ENCODE data around the gene RGS16. TPM values are rescaled to one million over a fixed set of nuclear protein-coding genes. Genes with fewer than 3 reads are reported as not detected.

RGS16 gene
- total and polyA plus RNA-seq, 2 experiments from 2014 or later: 0.11 to 0.41 TPM

DNA sequence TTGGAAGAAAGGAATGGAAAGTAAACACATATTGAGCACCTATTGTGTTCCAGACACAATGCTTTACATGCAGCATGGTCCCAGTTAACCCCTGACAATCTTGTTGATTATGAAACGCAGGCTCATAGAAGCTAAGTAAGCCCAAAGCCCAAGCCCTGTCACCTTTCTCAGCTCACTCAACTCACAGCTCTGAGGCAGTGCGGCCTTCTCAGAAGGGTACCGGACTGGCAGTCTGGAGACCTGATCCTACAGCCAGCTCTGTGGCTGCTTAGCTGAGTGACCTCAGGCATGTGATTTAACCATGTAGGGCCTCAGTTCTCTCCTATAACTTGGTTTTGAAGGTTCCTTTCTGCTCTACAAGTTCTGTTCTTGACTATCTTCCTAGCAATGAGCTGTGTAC lies 14.7 kb downstream of the RGS16 start:
- Histone ChIP-seq H3F3A (ENCODE audit: insufficient read depth) (peaks cover 14% of the 10 kb centered on the region), H3K9me3 (ENCODE audit: low read depth) (no peaks in the 10 kb centered on the region), H3K36me3 (ENCODE audit: low read depth) (no peaks in the 10 kb centered on the region), H3K9me2 (ENCODE audit: insufficient read depth) (no peaks in the 10 kb centered on the region), H3K4me3 (no peak overlapping the region), H3K79me2 (ENCODE audit: insufficient read depth) (no peaks in the 10 kb centered on the region), H3K4me1 (ENCODE audit: insufficient read depth) (peaks cover 11% of the 10 kb centered on the region), H3K27me3 (replicated peaks; ENCODE audit: insufficient read depth) (no peaks in the 10 kb centered on the region), H4K20me1 (ENCODE audit: insufficient read depth) (no peaks in the 10 kb centered on the region), H2AFZ (peak overlapping the region; percentile 98), H3K9ac (no peak overlapping the region), H3K4me2 (ENCODE audit: unreplicated experiment) (no peak overlapping the region), H3K27ac (no peak overlapping the region)
- no peak for TF ChIP-seq EZH2 (IDR thresholded peaks at IDR 0.05; ENCODE audit: insufficient read depth, poor library complexity, severe bottlenecking)
- no peak for TF ChIP-seq EZH2phosphoT487 (IDR thresholded peaks at IDR 0.05; ENCODE audit: insufficient read depth, low read depth)
- DNase-seq: no peak
- 94 to 97% methylated on average over 3 of the region's 3 CpGs for WGBS, 2 experiments (ENCODE audit: low coverage in 1 of 2, low lambda C conversion rate in 2 of 2, missing lambda C conversion rate in 2 of 2)
- in situ Hi-C loops (cut with MboI): no loop called here

DNA sequence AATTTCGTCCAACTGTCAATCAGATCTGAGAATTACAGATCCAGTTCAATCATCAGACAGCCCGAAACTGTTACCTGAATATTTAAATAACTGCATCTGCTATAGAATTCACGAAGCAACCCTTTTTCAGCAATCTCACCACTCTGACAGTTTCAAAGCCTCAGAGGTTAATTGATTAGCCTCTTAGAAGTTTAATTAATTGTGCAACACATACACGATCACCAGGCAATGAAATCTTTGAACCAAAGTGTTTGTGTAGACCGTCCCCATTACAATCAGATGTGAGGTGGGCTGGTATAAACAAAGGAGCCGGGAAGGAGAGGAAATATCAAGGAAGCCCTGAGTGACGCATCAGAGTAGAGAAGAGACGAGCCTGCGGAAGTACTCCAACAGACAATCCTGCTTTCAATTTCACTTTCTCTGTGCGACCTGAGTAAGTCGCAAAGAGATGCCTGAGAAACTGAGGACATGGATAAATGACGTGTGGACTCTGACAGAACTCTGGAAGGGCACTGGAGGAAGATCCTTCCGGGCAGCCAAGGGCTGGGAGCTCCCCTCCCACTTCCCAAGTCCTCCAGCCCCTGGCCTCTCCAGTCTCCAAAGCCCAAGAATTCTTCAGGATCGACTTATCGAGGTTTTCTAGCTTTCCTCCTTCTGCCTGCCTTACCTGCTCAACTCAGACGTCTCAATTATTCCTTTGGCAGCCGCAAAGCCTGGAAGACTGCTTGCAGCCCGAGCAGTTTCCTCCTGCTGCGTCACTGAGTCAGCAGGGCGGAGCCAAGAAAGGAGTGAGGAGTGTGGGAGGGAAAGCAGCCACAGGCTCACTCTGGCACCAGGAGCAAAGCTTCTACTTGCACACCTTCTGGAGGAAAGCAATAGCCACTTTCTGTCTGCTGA lies 15.4 kb downstream of the RGS16 start, which contains the start of gene RNASEL:
Gene RNASEL (minus strand): TSS at position 757 of the 897 bp plus-strand sequence. CDS start 2,450 bp downstream, outside the sequence.
- Histone ChIP-seq H3K36me3 (ENCODE audit: low read depth) (no peaks in the 10 kb centered on the region), H3K4me2 (ENCODE audit: unreplicated experiment) (peak within 1 kb of the TSS; percentile 87), H3K27me3 (replicated peaks; ENCODE audit: insufficient read depth) (no peaks in the 10 kb centered on the region), H3K4me1 (ENCODE audit: insufficient read depth) (peaks cover 5% of the 10 kb centered on the region; the same call in 1 of the 2 replicates), H2AFZ (peak within 1 kb of the TSS; percentile 98), H3K27ac (peak within 1 kb of the TSS; percentile 86), H3K9me3 (ENCODE audit: low read depth) (no peaks in the 10 kb centered on the region), H3K9ac (peak within 1 kb of the TSS; percentile 87), H3K9me2 (ENCODE audit: insufficient read depth) (no peaks in the 10 kb centered on the region), H3K4me3 (peak within 1 kb of the TSS; percentile 85), H3F3A (ENCODE audit: insufficient read depth) (peaks cover 6% of the 10 kb centered on the region), H3K79me2 (ENCODE audit: insufficient read depth) (no peaks in the 10 kb centered on the region), H4K20me1 (ENCODE audit: insufficient read depth) (no peaks in the 10 kb centered on the region)
- TF ChIP-seq EZH2phosphoT487 (IDR thresholded peaks at IDR 0.05; ENCODE audit: insufficient read depth, low read depth) (no peak), EZH2 (IDR thresholded peaks at IDR 0.05; ENCODE audit: insufficient read depth, poor library complexity, severe bottlenecking) (no peak)
- peak; percentile 89 for DNase-seq
- in situ Hi-C loops (cut with MboI): no loop called here
- WGBS, 2 experiments (ENCODE audit: low coverage in 1 of 2, low lambda C conversion rate in 2 of 2, missing lambda C conversion rate in 2 of 2): 1 to 2% methylated on average over 20 of the region's 20 CpGs

DNA sequence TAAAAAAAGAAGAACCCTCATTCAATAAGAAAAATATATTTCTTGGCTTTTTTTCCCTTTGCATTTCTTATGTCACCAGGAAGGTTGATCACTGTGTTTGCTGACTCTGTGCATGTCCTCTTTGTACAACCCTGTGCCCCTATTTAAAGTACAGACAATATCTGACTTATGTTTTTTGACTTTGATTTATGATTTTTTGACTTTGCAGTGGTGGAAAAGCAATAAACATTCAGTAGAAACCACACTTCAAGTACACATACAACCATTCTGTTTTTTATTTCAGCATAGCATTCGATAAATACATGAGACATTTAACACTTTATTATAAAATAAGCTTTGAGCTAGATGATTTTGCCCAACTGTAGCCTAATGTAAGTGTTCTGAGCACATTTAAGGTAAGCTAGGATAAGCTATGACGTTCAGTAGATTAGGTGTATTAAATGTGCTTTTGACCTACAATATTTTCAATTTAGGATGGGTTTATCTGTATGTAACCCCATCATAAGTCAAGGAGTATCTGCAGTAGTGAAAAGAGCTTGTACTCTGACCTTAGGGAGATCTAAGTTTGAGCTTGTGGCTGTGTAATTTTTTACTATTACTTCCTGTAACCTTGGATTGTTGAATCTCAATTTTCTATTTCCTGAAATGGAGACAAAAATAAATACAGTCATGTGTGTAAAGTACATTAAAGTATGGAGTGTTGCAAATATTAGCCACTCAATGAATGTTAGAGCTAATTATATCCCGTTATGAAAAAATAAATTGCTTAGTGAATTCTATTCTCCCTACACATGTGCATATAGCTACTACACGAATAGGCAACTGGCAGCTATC lies 16.3 kb downstream of the RGS16 start:
- H2AFZ ChIP-seq: peak overlapping the region; percentile 98
- in situ Hi-C loops (cut with MboI): no loop called here
- H3F3A ChIP-seq (ENCODE audit: insufficient read depth): no peaks in the 10 kb centered on the region
- H3K4me2 ChIP-seq (ENCODE audit: unreplicated experiment): peak overlapping the region; percentile 87
- no peaks in the 10 kb centered on the region for H3K36me3 ChIP-seq (ENCODE audit: low read depth)
- H3K4me1 ChIP-seq (ENCODE audit: insufficient read depth): peaks cover 3% of the 10 kb centered on the region; the same call in 1 of the 2 replicates
- 40 to 43% methylated on average over 4 of the region's 4 CpGs for WGBS, 2 experiments (ENCODE audit: low coverage in 1 of 2, low lambda C conversion rate in 2 of 2, missing lambda C conversion rate in 2 of 2)
- H3K27ac ChIP-seq: no peak overlapping the region
- no peaks in the 10 kb centered on the region for H3K79me2 ChIP-seq (ENCODE audit: insufficient read depth)
- no peak for TF ChIP-seq EZH2 (IDR thresholded peaks at IDR 0.05; ENCODE audit: insufficient read depth, poor library complexity, severe bottlenecking)
- no peak for TF ChIP-seq EZH2phosphoT487 (IDR thresholded peaks at IDR 0.05; ENCODE audit: insufficient read depth, low read depth)
- no peaks in the 10 kb centered on the region for H3K27me3 ChIP-seq (replicated peaks; ENCODE audit: insufficient read depth)
- no peaks in the 10 kb centered on the region for H3K9me2 ChIP-seq (ENCODE audit: insufficient read depth)
- H3K4me3 ChIP-seq: peak overlapping the region; percentile 85
- DNase-seq: no peak
- peak overlapping the region; percentile 87 for H3K9ac ChIP-seq
- H4K20me1 ChIP-seq (ENCODE audit: insufficient read depth): no peaks in the 10 kb centered on the region
- H3K9me3 ChIP-seq (ENCODE audit: low read depth): no peaks in the 10 kb centered on the region

DNA sequence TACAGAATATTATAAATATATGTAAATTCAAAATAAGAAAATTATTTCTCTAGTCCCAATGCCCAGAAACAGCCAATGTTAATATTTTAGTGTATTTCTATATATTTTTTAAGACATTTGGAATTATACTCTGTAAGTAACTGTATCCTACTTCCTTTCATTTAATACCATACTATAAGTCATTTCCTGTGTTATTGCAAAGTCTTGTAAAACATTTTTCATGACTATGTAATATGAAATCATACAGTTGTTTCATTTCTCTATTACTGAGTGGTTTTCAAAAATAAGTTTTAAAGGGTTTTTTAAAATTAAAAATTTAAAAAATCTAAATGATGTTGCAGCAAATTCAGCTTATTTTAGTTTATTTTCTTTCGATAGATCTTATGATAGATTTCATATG lies 17.1 kb downstream of the RGS16 start:
- no peaks in the 10 kb centered on the region for H3K79me2 ChIP-seq (ENCODE audit: insufficient read depth)
- no peak overlapping the region for H3K4me2 ChIP-seq (ENCODE audit: unreplicated experiment)
- H3K9ac ChIP-seq: no peak overlapping the region
- no peak for DNase-seq
- H3K36me3 ChIP-seq (ENCODE audit: low read depth): no peaks in the 10 kb centered on the region
- H3K4me1 ChIP-seq (ENCODE audit: insufficient read depth): peaks cover 3% of the 10 kb centered on the region; the same call in 1 of the 2 replicates
- H4K20me1 ChIP-seq (ENCODE audit: insufficient read depth): no peaks in the 10 kb centered on the region
- WGBS, 2 experiments (ENCODE audit: low coverage in 1 of 2, low lambda C conversion rate in 2 of 2, missing lambda C conversion rate in 2 of 2): 2 to 4% methylated on average over 1 of the region's 1 CpG
- no peak overlapping the region for H3K27ac ChIP-seq
- no peaks in the 10 kb centered on the region for H3F3A ChIP-seq (ENCODE audit: insufficient read depth)
- no peak overlapping the region for H3K4me3 ChIP-seq
- TF ChIP-seq EZH2 (IDR thresholded peaks at IDR 0.05; ENCODE audit: insufficient read depth, poor library complexity, severe bottlenecking) (no peak), EZH2phosphoT487 (IDR thresholded peaks at IDR 0.05; ENCODE audit: insufficient read depth, low read depth) (no peak)
- H3K27me3 ChIP-seq (replicated peaks; ENCODE audit: insufficient read depth): no peaks in the 10 kb centered on the region
- in situ Hi-C loops (cut with MboI): no loop called here
- no peaks in the 10 kb centered on the region for H3K9me3 ChIP-seq (ENCODE audit: low read depth)
- H2AFZ ChIP-seq: no peak overlapping the region
- H3K9me2 ChIP-seq (ENCODE audit: insufficient read depth): no peaks in the 10 kb centered on the region
